ENCODE data around the gene OPRL1.
A peak's percentile ranks its signal among the peaks of the same experiment; 100 is the strongest.

The OPRL1 gene

GRCh38 chr20:64140061-64140931 is 60.4 kb downstream of the OPRL1 start:
- DNase-seq (ENCODE audit: low read depth) = no peak

- DNase-seq (ENCODE audit: low read depth) = no peak
These were observed 61.1 kb downstream of the OPRL1 start for GRCh38 chr20:64140956-64141355.

- peak; percentile 34 for DNase-seq (ENCODE audit: low read depth)
These were observed 62.7 kb downstream of the OPRL1 start for GRCh38 chr20:64142590-64142989.

GRCh38 chr20:64143018-64143801 is 63.3 kb downstream of the OPRL1 start:
- no peak for DNase-seq (ENCODE audit: low read depth)

DNA sequence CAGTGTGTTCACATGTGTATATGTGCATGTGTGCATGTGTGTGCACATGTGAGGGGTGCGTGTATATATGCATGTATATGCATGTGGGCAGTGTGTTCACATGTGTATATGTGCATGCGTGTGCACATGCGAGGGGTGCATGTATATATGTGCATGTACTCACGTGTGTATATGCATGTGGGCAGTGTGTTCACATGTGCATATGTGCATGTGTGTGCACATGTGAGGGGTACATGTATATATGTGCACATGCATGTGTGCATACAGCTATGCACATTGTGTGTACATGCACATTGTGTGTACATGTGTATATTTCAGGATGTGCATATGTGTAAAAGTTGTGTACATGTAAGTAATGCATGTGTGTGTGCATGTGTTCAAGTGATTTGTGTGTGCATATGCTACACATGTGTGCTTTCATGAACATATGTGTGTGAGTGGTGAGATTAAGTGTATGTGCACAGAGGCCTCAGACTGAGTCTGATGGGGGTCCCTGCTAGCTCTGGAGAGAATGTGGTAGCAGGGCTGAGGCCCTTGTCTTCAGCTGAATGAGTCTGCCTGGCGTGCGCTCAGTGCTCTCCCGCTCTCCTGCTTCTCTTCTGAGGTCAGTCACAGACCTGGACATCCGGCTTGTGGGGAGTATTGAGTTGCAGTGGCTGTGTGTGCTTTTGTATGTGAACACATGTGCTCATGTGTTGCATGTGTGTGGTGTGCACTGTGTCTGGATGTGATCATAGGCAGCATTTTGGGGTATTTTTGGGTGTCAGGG is 64.4 kb downstream of the OPRL1 start:
- DNase-seq (ENCODE audit: low read depth) = no peak

DNA sequence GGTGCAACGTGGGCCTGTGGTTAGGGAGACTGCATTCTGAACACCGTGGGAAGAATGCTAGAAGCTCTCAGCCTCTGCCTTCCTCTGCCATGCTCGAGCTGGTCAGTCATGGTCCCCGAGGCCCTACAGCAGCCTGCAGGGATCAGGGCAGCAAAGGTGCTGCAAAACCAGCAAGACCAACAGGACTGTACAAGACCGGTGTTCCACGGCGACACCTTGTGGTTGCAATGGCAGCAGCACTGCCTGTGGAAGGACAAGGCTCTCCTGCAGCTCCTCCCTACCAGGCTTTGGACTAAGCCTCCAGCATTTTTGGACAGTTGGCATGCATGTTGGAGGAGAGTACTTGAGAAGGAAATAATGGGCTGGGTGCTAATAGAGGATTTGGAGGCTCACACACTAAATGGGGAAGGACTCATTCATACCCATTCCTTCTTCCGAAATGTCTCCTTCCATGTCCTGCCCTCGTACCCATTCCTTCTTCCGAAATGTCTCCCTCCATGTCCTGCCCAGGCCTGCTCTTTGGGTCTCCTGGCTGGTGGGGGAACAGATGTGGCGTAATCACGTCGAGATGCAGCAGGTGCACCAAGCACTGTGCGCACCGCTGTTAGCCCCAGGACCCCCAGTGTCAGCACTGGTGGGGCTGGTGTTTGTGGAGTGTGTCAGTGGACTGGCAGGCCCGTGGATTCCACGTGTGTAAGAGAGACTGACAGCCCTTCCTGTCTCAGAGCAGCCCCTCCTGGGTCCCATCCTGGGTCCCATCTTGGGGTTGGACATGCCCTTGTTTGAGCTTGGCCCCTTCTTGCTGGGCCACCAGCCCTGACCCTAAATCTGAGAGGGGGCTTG is 65.8 kb downstream of the OPRL1 start:
- DNase-seq (ENCODE audit: low read depth) = no peak

GRCh38 chr20:64146301-64146935 is 66.5 kb downstream of the OPRL1 start:
- no peak for DNase-seq (ENCODE audit: low read depth)

GRCh38 chr20:64146936-64147477 is 67.1 kb downstream of the OPRL1 start:
- DNase-seq (ENCODE audit: low read depth) = no peak

DNA sequence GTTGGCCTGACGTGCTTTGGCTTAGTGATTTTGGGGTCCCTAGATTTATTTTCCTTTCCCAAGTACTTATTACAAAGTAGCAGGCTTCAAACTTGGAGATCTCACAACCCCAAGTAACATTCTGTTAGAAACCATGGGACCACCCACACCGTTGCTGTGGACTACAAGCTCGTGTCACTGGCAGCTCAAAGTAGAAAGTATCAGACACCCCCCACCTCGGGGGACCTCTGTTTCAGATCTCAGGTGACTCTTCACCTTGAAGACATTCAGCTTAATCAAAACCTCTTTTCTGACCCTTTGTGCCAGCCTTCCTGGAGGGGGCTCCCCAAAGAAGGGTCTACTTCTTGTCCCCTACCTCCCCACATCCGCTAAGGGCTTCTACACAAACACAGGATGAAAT is 68.7 kb downstream of the OPRL1 start:
- no peak for DNase-seq (ENCODE audit: low read depth)

- DNase-seq (ENCODE audit: low read depth) = no peak
These were observed 69.3 kb downstream of the OPRL1 start for GRCh38 chr20:64149141-64149540.

DNA sequence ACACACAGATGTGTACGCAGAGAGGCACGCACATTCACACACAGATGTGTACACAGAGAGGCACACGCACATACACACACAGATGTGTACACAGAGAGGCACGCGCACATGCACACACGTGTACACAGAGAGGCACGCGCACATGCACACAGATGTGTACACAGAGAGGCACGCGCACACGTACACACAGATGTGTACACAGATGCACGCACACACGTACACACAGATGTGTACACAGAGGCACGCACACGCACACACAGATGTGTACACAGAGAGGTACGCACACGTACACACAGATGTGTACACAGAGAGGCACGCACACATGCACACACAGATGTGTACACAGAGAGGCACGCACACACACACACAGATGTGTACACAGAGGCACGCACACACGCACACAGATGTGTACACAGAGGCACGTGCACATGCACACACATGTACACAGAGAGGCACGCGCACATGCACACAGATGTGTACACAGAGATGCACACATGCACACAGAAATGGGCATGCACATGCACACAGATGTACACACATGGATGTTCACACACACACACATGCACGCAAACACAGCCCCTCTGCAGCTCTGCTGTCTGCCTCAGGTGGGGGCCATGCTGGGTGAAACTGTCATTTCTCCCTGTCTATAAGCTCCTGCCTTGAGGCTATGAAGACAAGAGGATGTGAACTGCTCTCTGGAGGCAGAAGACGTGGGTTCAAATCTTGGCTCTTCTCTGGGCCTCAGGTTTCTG is 70.1 kb downstream of the OPRL1 start:
- no peak for DNase-seq (ENCODE audit: low read depth)
